H1 (cell line): ENCODE results near the gene ABL1. TPM values are rescaled to one million over a fixed set of nuclear protein-coding genes. Genes with fewer than 3 reads are reported as not detected.

Source experiments
- CTCF ChIA-PET: fragments of 300-600 bp; sonication (Branson Sonifier 250); formaldehyde crosslinking; loops from one replicate; lab custom pipeline; 2021; ENCODE audit not compliant: partially characterized antibody; lab: Charles Lee
- POLR2A ChIA-PET: fragments of 300-600 bp; sonication (Branson Sonifier 250); formaldehyde crosslinking; loops from one replicate; lab custom pipeline; 2021; ENCODE audit warnings: inconsistent platforms; ENCODE audit not compliant: partially characterized antibody; lab: Charles Lee
- DNase-seq, 2 experiments: peaks; one replicate each; pipeline versions ENCODE4 v3.0.0 to v3.0.0-alpha.2; 2010 to 2022; ENCODE audit warnings: low spot score in 2 of 2, low read depth in 1 of 2, mixed read lengths in 1 of 2
- FAIRE-seq: peaks from 2 replicates; lab custom pipeline; 2011; peaks lifted over from hg19 to GRCh38; lab: Jason Lieb, UNC
- H2AFZ ChIP-seq: 2 replicates; pipeline ENCODE4 v1.8.1; 2012; ENCODE audit warnings: low read length, inconsistent platforms
- H2AK5ac ChIP-seq: 2 replicates; pipeline ENCODE4 v1.6.1; 2013; ENCODE audit warnings: low read depth, low read length
- H2BK120ac ChIP-seq: replicated peaks from 2 replicates; pipeline ENCODE3; 2013; ENCODE audit warnings: low read depth, low read length, inconsistent platforms
- H2BK12ac ChIP-seq: 2 replicates; pipeline ENCODE4 v1.6.1; 2013; ENCODE audit warnings: low read depth, low read length
- H2BK15ac ChIP-seq: 2 replicates; pipeline ENCODE4 v1.6.1; 2013; ENCODE audit warnings: low read length
- H2BK20ac ChIP-seq: 2 replicates; pipeline ENCODE4 v1.6.1; 2013; ENCODE audit warnings: low read length
- H2BK5ac ChIP-seq: 2 replicates; pipeline ENCODE4 v1.6.1; 2013; ENCODE audit warnings: low read depth, low read length
- H3K14ac ChIP-seq: 2 replicates; pipeline ENCODE4 v1.6.1; 2013; ENCODE audit warnings: inconsistent platforms; ENCODE audit not compliant: insufficient read length
- H3K18ac ChIP-seq: 2 replicates; pipeline ENCODE4 v1.6.1; 2013; ENCODE audit warnings: low read length; ENCODE audit errors: extremely low read depth
- H3K23ac ChIP-seq: 2 replicates; pipeline ENCODE4 v1.6.1; 2013; ENCODE audit warnings: inconsistent platforms; ENCODE audit not compliant: insufficient read length
- H3K23me2 ChIP-seq: 2 replicates; pipeline ENCODE4 v1.6.1; 2013; ENCODE audit warnings: low read depth, low read length
- H3K27ac ChIP-seq: 2 replicates; pipeline ENCODE4 v1.6.1; 2011; ENCODE audit warnings: low read depth, low read length, inconsistent platforms
- H3K27me3 ChIP-seq, 4 experiments: replicated peaks in 1 of 4; 1 replicate in 1 of 4; 2 replicates in 3 of 4; pipeline versions ENCODE4 v1.6.1 to v1.8.1; 2011 to 2013; ENCODE audit warnings: low read length in 3 of 4, mild to moderate bottlenecking in 3 of 4, inconsistent platforms in 2 of 4, mixed read lengths in 2 of 4, moderate library complexity in 1 of 4; ENCODE audit not compliant: control insufficient read depth in 3 of 4, insufficient read depth in 3 of 4; ENCODE audit errors: extremely low read depth in 1 of 4
- H3K36me3 ChIP-seq, 4 experiments: 2 replicates each; pipeline versions ENCODE4 v1.6.1 to v1.8.1; 2011 to 2013; ENCODE audit warnings: mild to moderate bottlenecking in 4 of 4, low read length in 3 of 4, moderate library complexity in 2 of 4, control low read depth in 1 of 4, inconsistent platforms in 1 of 4; ENCODE audit not compliant: insufficient read depth in 4 of 4, control insufficient read depth in 2 of 4
- H3K4ac ChIP-seq: replicated peaks from 2 replicates; pipeline ENCODE3; 2013; ENCODE audit warnings: low read length, low read depth, mixed read lengths, inconsistent platforms; ENCODE audit not compliant: insufficient read length
- H3K4me1 ChIP-seq, 4 experiments: replicated peaks in 1 of 4; 1 replicate in 1 of 4; 2 replicates in 3 of 4; pipeline versions ENCODE4 v1.6.1 to v1.8.1; 2011 to 2013; ENCODE audit warnings: low read length in 3 of 4, inconsistent platforms in 2 of 4, mixed read lengths in 1 of 4; ENCODE audit not compliant: insufficient read depth in 4 of 4, control insufficient read depth in 3 of 4
- H3K4me2 ChIP-seq, 2 experiments: 2 replicates each; pipeline versions ENCODE4 v1.6.1 to v1.8.1; 2011 to 2013; ENCODE audit warnings: low read depth in 2 of 2, low read length in 2 of 2, control low read depth in 1 of 2, inconsistent platforms in 1 of 2, mild to moderate bottlenecking in 1 of 2; ENCODE audit not compliant: insufficient read depth in 1 of 2
- H3K4me3 ChIP-seq, 4 experiments: fragments of 200-600, 300-600 bp in 1 of 4; sonication (generic), shearing (Covaris generic), sonication (Bioruptor Twin) in 1 of 4; 2 replicates each; pipeline versions ENCODE4 v1.5.1 to v1.8.1; 2011 to 2016; ENCODE audit warnings: low read length in 4 of 4, low read depth in 3 of 4, control low read depth in 2 of 4, inconsistent platforms in 2 of 4, mild to moderate bottlenecking in 2 of 4, mixed read lengths in 1 of 4, moderate library complexity in 1 of 4; ENCODE audit not compliant: insufficient read depth in 2 of 4; ENCODE audit errors: extremely low read depth in 1 of 4
- H3K56ac ChIP-seq: replicated peaks from 2 replicates; pipeline ENCODE3; 2013; ENCODE audit warnings: low read depth, mild to moderate bottlenecking, mixed read lengths, low read length, inconsistent platforms; ENCODE audit not compliant: insufficient read length
- H3K79me1 ChIP-seq: 2 replicates; pipeline ENCODE4 v1.6.1; 2013; ENCODE audit warnings: low read depth, low read length, control low read depth
- H3K79me2 ChIP-seq, 2 experiments: 2 replicates each; pipeline versions ENCODE4 v1.6.1 to v1.8.1; 2012 to 2013; ENCODE audit warnings: low read length in 2 of 2, mild to moderate bottlenecking in 2 of 2, inconsistent platforms in 1 of 2; ENCODE audit not compliant: insufficient read depth in 2 of 2, control insufficient read depth in 1 of 2
- H3K9ac ChIP-seq, 4 experiments: replicated peaks in 1 of 4; 1 replicate in 1 of 4; 2 replicates in 3 of 4; pipeline versions ENCODE4 v1.6.1 to v1.8.1; 2011 to 2013; ENCODE audit warnings: low read depth in 3 of 4, low read length in 3 of 4, control low read depth in 2 of 4, mild to moderate bottlenecking in 2 of 4, moderate library complexity in 2 of 4, inconsistent platforms in 1 of 4; ENCODE audit errors: extremely low read depth in 1 of 4
- H3K9me3 ChIP-seq, 2 experiments: 2 replicates each; pipeline versions ENCODE4 v1.6.1 to v1.8.1; 2012 to 2013; ENCODE audit warnings: mild to moderate bottlenecking in 2 of 2, moderate library complexity in 2 of 2, control low read depth in 1 of 2, inconsistent platforms in 1 of 2, low read depth in 1 of 2, low read length in 1 of 2, mixed read lengths in 1 of 2; ENCODE audit not compliant: insufficient read depth in 2 of 2
- H4K20me1 ChIP-seq, 2 experiments: replicated peaks in 1 of 2; 2 replicates each; pipeline versions ENCODE3 to v1.8.1; 2011 to 2013; ENCODE audit warnings: inconsistent platforms in 2 of 2, low read length in 2 of 2, mild to moderate bottlenecking in 1 of 2; ENCODE audit not compliant: insufficient read depth in 2 of 2, control insufficient read depth in 1 of 2
- H4K5ac ChIP-seq: 2 replicates; pipeline ENCODE4 v1.6.1; 2013; ENCODE audit warnings: low read length, low read depth, mixed read lengths, inconsistent platforms; ENCODE audit not compliant: insufficient read length
- H4K8ac ChIP-seq: 2 replicates; pipeline ENCODE4 v1.8.0; 2013; ENCODE audit warnings: mild to moderate bottlenecking, moderate library complexity, low read length, inconsistent platforms; ENCODE audit not compliant: insufficient read depth; ENCODE audit errors: extremely low read depth
- H4K91ac ChIP-seq: replicated peaks from 2 replicates; pipeline ENCODE3; 2013; ENCODE audit warnings: low read length, mixed read lengths, inconsistent platforms; ENCODE audit not compliant: insufficient read length
- ASH2L ChIP-seq: fragments of 200-600, 300-600 bp; sonication (generic); IDR thresholded peaks from one replicate; pipeline ENCODE4 v1.7.1; 2017; ENCODE audit warnings: low read length
- BRCA1 ChIP-seq: IDR thresholded peaks from 2 replicates; pipeline ENCODE4 v1.6.1; 2012; ENCODE audit warnings: low read depth, low read length, improper control_type of control experiment
- CREB1 ChIP-seq: IDR thresholded peaks from 2 replicates; pipeline ENCODE4 v1.6.1; 2012; ENCODE audit warnings: inconsistent platforms
- JUN ChIP-seq: IDR thresholded peaks from 2 replicates; pipeline ENCODE4 v1.6.1; 2011; ENCODE audit warnings: low read depth, mild to moderate bottlenecking, improper control_type of control experiment, low read length
- KDM1A ChIP-seq: fragments of 200-600, 300-600 bp; sonication (generic); IDR thresholded peaks from 2 replicates; pipeline ENCODE4 v1.7.1; 2016; ENCODE audit warnings: mild to moderate bottlenecking, low read length, borderline replicate concordance
- MAFK ChIP-seq: IDR thresholded peaks from 2 replicates; pipeline ENCODE4 v1.6.1; 2012; ENCODE audit warnings: low read depth, mild to moderate bottlenecking, improper control_type of control experiment, low read length
- NRF1 ChIP-seq: IDR thresholded peaks from 2 replicates; pipeline ENCODE4 v1.6.1; 2011; ENCODE audit warnings: mild to moderate bottlenecking, low read depth, low read length, improper control_type of control experiment
- RFX5 ChIP-seq: IDR thresholded peaks from 2 replicates; pipeline ENCODE4 v1.6.1; 2011; ENCODE audit warnings: low read depth, low read length, improper control_type of control experiment, borderline replicate concordance
- SIX5 ChIP-seq: IDR thresholded peaks from 2 replicates; pipeline ENCODE4 v1.6.1; 2011; ENCODE audit warnings: mild to moderate bottlenecking, low read depth, low read length
- WGBS, 2 experiments: shearing (Covaris generic) in 1 of 2; methylation state at CpG; one replicate each; pipeline versions ENCODE4 v1.1.6 to v1.1.7; 2013 to 2015; ENCODE audit warnings: low lambda C conversion rate in 2 of 2, mixed read lengths in 2 of 2, inconsistent platforms in 1 of 2, low coverage in 1 of 2, missing lambda C conversion rate in 1 of 2; ENCODE audit not compliant: insufficient replicate concordance in 2 of 2, insufficient coverage in 1 of 2, insufficient read length in 1 of 2; ENCODE audit errors: extremely low coverage in 1 of 2, missing lambda C conversion rate in 1 of 2; 5-methylcytosine and 5-hydroxymethylcytosine counted together
- polyA plus RNA-seq, 7 experiments: library from polyadenylated mRNA; depleted of rRNA in 3 of 7; stranded (reverse) in 5 of 7; unstranded in 2 of 7; fragments of >200 nt in 5 of 7; fragments of 200-250 nt in 2 of 7; gene quantifications; 1 replicate in 5 of 7; 2 replicates in 1 of 7; 4 replicates in 1 of 7; pipeline versions ENCODE4 v1.2.1 to v1.2.3, GENCODE V29; 2011 to 2013; ENCODE audit warnings: missing spikeins in 2 of 7, mixed read lengths in 2 of 7
- total RNA-seq: library from RNA; stranded (reverse); fragmentation: NEBNext Ultra II Directional; extraction: Animal tissue kit (Norgen Biotek cat#: 25700); gene quantifications from 2 replicates; pipeline ENCODE4 v1.2.1, GENCODE V29; 2021
- TF ChIP-seq, protein P1 (sequence below), 3 experiments: IDR thresholded peaks; 1 replicate in 2 of 3; 2 replicates in 1 of 3; pipeline versions ENCODE4 v1.5.1 to v1.6.1; 2011; ENCODE audit warnings: low read length in 3 of 3, mild to moderate bottlenecking in 3 of 3, inconsistent platforms in 2 of 3, low read depth in 1 of 3, moderate library complexity in 1 of 3; ENCODE audit not compliant: insufficient read depth in 1 of 3; ENCODE audit errors: control extremely low read depth in 1 of 3
- TF ChIP-seq, protein P2 (sequence below): IDR thresholded peaks from 2 replicates; pipeline ENCODE4 v1.6.1; 2011; ENCODE audit warnings: low read length, improper control_type of control experiment

Gene ABL1
- total and polyA plus RNA-seq, 2 of the 8 experiments (the other 6 are each of a cell fraction or from before 2014, with no cell fraction given), result 35.3 to 104 TPM

DNA sequence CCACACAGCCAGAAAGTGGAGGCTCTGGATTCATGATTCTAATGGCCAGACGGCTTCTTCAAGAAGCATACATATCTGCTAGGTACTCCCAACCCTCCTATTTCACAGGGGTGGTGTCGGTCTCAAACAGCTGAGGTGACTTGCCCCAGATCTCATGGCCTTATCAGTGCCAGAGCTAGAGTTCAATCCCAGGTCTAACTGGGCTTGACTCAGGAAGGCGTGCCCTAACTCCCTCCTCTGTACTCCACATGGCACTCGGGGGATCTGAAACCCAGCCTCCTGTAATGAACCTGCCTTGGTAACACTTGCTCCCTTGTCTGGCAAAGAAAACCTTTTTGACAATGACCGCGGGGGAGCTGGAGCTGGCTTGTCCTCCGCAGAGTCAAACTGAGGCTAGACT is 59.5 kb downstream of the ABL1 start:
- Histone ChIP-seq H3K27me3 (no peaks in the 10 kb centered on the region), H3K79me2 (no peaks in the 10 kb centered on the region), H3K18ac (no peak overlapping the region), H3K36me3 (peaks cover 0 to 11% (median 3%) of the 10 kb centered on the region in 4 experiments; a peak in 4 of 8 replicates), H2BK15ac (no peak overlapping the region), H4K5ac (no peak overlapping the region), H3K23ac (no peak overlapping the region), H2BK12ac (no peak overlapping the region), H3K9ac (no peak overlapping the region), H3K9me3 (no peaks in the 10 kb centered on the region), H4K20me1 (peaks cover 4 to 6% of the 10 kb centered on the region in 2 experiments), H3K79me1 (no peaks in the 10 kb centered on the region), H3K4me3 (no peak overlapping the region), H2BK20ac (no peak overlapping the region), H4K8ac (no peak overlapping the region), H3K23me2 (no peaks in the 10 kb centered on the region), H2AK5ac (no peak overlapping the region), H3K4me2 (no peak overlapping the region), H3K56ac (no peak overlapping the region), H2AFZ (no peak overlapping the region), H4K91ac (no peak overlapping the region), H2BK5ac (no peak overlapping the region), H2BK120ac (no peak overlapping the region), H3K4me1 (peaks cover 0 to 3% (median 0%) of the 10 kb centered on the region in 4 experiments; a peak in 3 of 7 replicates), H3K27ac (no peak overlapping the region), H3K14ac (no peak overlapping the region), H3K4ac (no peak overlapping the region)
- FAIRE-seq (no peak), DNase-seq (no peak)
- ChIA-PET CTCF (interaction anchor here (0.7 to 8.2 kb wide), 20 partner anchors 9 to 214 kb away, joined by 3 to 49 read pairs (median 4); no protein-coding TSS in a partner anchor), POLR2A (interaction anchor here (1.0 to 1.2 kb wide), 4 partner anchors 9 to 42 kb away, joined by 3 to 4 read pairs (median 3); no protein-coding TSS in a partner anchor)
- 78% methylated on average over 7 of the region's 7 CpGs; no CpG with 5 or more reads in 1 of the 2 experiments for WGBS, 2 experiments
- TF ChIP-seq CREB1 (no peak), JUN (no peak), RFX5 (no peak), MAFK (no peak), SIX5 (no peak), BRCA1 (no peak), NRF1 (no peak), KDM1A (no peak), ASH2L (no peak)
- TF ChIP-seq, protein P1, sequence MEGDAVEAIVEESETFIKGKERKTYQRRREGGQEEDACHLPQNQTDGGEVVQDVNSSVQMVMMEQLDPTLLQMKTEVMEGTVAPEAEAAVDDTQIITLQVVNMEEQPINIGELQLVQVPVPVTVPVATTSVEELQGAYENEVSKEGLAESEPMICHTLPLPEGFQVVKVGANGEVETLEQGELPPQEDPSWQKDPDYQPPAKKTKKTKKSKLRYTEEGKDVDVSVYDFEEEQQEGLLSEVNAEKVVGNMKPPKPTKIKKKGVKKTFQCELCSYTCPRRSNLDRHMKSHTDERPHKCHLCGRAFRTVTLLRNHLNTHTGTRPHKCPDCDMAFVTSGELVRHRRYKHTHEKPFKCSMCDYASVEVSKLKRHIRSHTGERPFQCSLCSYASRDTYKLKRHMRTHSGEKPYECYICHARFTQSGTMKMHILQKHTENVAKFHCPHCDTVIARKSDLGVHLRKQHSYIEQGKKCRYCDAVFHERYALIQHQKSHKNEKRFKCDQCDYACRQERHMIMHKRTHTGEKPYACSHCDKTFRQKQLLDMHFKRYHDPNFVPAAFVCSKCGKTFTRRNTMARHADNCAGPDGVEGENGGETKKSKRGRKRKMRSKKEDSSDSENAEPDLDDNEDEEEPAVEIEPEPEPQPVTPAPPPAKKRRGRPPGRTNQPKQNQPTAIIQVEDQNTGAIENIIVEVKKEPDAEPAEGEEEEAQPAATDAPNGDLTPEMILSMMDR (IDR thresholded peaks at IDR 0.05; ENCODE audit: control extremely low read depth in 1 of 3, insufficient read depth in 1 of 3, low read depth in 1 of 3, low read length in 3 of 3), result no peak
- TF ChIP-seq, protein P2, sequence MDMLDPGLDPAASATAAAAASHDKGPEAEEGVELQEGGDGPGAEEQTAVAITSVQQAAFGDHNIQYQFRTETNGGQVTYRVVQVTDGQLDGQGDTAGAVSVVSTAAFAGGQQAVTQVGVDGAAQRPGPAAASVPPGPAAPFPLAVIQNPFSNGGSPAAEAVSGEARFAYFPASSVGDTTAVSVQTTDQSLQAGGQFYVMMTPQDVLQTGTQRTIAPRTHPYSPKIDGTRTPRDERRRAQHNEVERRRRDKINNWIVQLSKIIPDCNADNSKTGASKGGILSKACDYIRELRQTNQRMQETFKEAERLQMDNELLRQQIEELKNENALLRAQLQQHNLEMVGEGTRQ, result no peak
